NCI-H1048 (cell line): ENCODE data around the gene SLC4A2.
A peak's percentile ranks its signal among the peaks of the same experiment; 100 is the strongest.

Experiments used
- DNase-seq: peaks from one replicate; lab custom pipeline; 2025; lab: John Stamatoyannopoulos, UW

SLC4A2 gene

DNA sequence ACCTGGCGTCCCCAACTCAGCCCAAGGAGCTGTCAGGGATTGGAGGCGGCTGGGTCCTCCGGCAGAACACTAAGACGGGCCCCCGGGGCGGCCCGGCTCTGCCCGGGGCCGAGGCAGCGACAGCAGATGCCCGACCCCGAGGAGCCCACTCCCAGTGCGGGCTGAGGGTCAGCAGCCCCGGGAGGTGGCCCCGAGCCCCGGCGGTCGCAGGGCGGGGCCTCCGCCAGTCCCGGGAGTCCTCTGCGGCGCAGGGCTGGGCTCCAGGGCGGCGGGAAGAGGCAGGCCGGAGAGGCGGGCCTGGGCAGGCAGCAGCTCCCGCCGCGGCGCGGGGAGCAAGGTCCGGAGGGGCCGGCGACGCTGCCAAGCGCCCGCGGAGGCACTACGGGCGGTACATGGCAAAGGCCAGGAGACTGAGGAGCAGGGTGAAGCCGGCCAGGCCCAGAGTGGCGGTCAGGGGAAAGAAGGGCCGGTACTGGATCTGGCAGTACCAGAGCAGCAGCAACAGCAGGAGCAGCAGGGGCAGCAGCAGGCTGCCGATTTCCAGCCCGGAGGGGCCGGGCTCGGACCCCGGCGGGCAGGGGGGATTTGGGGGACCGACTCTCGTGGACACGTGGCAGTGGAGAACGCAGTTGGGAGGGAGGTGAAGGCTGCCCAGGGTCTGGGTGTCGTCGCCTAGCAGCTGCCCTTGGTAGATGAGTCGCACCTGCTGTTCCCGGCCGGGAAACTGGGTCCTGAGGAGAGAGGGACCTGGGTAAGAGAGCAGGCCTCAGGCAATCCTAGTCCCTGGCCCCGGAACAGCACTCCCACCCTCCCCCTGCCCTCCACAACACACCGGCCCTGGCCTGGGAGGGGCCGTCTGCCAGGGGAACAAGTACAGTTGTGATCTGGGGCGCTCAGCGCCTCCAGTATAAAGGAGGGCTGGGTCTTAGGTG, 22.0 kb downstream of the SLC4A2 start:
- no peak for DNase-seq

GRCh38 chr7:151082141-151083070, 23.0 kb downstream of the SLC4A2 start:
- no peak for DNase-seq

- peak; percentile 57 for DNase-seq
These were observed 23.9 kb downstream of the SLC4A2 start, which contains the start of gene TMUB1 for GRCh38 chr7:151083071-151083823. Gene TMUB1 (minus strand): TSS chr7:151083493. CDS start chr7:151082563, 930 bp downstream.

DNA sequence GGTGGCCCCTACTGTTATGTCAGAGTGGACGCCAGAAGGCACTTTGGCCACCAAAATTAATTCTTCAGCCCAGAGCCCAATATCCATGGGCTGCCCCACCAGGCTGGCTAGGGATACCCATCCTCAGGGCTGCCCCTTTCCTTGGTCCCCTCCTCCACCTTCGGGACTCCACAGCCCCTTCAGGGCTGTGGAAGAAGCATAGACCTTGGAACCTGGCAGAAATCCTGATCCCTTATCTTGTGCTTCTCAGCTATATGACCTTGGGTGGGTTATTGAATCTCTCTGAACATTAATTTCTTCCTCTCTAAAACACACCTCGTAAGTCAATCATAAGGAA, 24.4 kb downstream of the SLC4A2 start:
- no peak for DNase-seq

DNA sequence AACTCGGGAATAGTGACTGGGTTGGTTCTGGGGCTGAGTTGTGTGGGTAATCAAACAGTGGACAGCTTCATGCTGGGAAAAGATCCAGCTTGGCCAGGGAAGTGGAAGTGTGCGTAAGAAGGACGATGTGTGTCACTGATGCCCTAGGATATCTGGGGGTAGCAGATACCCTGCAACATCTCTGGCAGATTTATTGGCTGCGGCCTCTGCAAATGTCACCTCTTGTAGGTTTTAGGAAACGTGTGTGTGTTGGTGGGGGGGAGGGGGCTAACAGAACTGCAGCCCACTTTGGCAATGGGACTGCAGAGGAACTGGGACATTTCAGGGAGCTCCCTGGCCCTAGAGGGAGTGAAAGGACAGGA, 25.9 kb downstream of the SLC4A2 start:
- no peak for DNase-seq

DNA sequence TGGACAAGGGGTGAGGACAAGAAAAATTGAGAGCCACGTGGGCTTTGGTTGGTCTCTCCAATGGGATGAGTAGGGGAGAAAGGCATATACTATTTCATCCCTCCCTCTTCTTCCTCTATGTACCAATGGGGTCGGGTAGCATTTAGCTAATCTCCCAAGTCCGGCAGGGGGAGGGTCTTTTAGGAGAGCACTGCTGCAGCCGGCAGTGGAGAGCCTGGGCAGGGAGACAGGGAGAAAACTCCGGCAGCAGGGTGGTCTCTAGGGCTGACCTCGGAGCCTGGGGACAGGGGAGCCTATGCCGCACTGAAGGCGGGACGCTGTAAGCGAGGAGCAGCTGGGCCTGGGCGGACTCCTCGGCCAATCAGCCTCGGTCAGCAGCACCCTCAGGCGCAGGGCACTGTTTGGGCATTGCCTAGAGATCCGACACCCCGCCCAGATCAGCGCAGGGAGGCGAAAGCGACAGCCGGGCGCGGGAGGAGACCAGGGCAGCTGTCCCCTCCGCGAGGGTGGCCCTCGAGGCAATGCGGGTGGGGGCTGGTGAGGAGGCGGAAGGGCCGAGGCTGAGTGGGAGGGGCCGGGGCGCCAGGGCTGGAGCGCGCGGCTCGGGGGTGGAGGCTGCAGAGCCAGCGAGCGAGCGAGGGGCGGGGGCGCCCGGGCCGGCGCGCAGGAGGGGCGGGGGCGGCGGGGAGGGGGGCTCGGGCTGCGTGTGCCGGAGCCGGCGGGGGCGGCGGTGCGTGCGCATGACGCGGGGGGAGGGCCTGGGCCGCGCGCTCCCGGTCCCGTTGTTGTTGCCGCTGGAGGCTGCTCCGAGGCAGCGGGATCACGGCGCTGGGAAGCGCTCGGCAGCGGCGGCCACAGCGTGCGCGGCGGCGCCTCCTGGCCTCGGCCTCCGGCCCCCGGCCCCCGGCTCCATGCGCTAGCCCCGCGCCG, 26.6 kb downstream of the SLC4A2 start, which contains the start of gene AGAP3:
Gene AGAP3, plus strand, starts transcription at position 785 of the 930 bp plus-strand sequence. CDS start 267 bp downstream, outside the sequence.
- peak; percentile 26 for DNase-seq

- no peak for DNase-seq
These were observed 27.4 kb downstream of the SLC4A2 start for GRCh38 chr7:151086802-151087244.

DNA sequence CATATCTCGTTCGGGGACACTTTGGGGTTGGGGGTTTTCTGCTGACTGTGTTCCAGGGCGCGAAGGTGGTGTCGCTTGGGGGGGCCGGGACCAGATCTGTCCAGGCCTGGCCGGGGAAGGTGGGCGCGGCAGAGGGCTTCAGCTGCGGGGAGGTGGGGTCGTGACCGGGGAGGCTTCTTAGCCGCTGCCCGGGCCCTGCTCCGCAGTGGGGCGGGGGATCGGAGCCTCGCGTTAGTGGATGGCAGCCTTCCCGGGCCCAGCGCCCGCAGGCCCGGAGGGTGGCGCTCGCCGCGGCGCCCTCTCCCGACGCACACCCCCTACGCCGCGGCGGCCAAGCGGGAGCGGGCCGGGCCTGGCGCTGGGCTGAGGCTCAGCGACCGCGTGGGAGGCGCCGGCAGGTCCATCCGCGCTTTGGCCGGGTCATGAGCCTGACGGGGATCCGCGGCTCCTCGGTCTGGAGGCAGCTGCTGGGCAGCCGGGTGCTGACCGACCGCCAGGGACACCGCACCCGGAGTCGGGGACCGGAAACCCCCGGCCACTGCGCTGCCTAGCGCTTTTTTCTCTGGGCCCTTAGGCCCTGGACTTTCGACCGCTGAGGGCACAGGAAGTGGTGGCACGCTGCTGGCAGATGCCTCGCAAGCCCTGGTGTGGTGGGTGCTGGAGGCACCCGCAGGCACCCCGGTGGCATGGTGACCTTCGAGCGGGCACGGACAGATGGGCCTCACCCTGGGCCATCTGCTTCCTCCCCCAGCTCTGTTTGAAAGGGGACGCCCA, 28.0 kb downstream of the SLC4A2 start:
- no peak for DNase-seq

GRCh38 chr7:151088019-151088855, 28.8 kb downstream of the SLC4A2 start:
- DNase-seq = no peak

DNA sequence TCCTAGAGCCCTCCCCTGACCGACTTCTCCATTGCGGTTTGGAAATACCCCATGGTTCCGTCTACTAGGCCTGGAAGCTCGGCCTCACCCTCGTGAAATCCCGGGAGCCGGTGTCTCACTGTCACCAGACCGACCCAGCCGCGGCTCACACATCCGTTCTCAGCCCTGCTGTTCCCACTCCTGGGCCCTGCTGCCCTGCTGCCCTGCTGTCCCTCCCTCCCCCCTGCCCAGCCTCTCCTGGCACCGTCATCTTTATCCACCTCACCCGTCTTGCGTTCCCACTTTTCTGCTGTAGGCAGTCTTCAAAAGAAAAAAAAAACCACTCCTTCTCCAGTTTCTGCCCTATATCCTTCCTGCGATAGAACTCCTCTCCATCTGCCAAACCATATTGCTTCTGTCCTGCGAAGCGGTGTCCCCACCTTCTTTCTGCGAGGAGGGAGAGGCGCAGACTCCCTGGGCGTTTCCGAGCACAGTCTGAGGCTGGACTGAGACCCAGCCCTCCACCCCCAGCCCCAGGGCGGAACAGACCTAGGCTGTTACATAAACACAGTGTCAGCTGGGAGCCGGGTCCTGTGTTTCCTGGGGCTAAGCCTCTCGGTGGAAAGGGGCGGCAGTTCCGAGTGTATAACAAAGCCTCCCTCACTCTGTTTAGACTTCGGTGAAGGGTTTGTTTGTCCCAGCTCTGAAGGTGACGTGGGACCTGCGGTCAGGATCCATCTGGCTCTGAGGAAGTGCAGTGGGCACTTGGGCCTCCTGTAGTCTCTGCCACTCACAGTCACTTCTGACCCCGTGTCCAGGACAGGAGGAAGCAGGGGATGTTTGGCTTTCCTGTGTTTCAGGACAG, 29.7 kb downstream of the SLC4A2 start:
- DNase-seq = no peak

DNA sequence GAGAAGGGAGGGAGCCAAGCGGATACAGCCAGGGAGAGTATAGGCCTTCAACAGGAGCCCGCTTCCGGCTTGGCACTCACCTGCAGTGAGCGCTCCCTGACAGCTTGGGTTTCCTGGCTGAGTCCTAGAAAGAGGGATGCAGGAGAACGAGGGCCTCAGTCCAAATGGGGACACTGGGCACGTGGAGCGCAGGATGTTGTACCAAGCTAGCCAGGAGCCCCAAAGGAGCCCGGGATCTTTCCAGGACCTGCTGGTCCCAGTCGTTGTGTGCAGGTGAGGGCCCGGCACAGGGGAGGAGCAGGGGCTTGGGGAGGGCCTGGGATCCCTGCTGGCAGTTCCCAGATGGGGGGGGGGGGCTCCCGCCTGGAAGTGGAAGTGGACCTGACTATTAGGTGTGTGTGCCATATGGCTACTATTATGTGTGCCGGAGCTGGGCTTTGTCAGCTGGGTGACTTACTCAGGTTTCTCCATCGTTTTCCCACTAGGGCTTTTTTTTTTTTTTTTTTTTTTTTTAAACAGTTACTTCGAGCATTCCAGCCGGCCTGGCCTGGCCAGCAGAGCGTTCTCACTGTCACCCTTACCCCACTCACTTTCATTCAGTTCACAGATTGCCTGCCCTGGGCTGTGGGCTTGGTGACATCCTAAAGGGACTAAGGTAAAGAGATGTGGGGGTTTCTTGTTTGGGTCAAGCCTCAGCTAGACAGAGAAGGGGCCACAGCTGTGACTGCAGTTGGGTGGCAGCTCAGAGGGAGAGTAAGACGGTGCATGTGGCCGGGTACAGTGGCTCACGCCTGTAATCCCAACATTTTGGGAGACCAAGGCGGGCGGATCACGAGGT, 30.7 kb downstream of the SLC4A2 start:
- DNase-seq = no peak

- DNase-seq = no peak
These were observed 31.6 kb downstream of the SLC4A2 start for GRCh38 chr7:151091003-151091402.

- no peak for DNase-seq
These were observed 32.0 kb downstream of the SLC4A2 start for GRCh38 chr7:151091431-151091830.

DNA sequence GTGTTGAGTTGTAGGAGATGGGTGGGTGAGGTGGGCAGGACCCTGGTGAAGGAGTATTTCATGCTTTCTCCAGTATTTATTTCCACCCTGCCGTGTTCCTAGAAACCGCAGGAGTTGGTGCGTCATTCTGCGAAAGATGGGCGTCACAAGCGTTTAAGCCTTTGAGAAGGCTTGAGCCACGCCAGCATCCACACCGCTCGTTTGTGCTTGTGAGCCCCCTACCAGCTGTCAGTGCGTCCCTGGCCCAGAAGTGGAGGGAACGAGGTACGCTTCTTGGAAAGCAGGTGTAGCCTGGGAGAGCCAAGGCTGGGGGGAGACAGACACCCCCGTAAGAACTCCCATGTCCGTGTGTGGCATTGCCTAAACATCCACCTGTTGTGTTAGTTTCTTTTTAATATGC, 32.6 kb downstream of the SLC4A2 start:
- DNase-seq = no peak

DNA sequence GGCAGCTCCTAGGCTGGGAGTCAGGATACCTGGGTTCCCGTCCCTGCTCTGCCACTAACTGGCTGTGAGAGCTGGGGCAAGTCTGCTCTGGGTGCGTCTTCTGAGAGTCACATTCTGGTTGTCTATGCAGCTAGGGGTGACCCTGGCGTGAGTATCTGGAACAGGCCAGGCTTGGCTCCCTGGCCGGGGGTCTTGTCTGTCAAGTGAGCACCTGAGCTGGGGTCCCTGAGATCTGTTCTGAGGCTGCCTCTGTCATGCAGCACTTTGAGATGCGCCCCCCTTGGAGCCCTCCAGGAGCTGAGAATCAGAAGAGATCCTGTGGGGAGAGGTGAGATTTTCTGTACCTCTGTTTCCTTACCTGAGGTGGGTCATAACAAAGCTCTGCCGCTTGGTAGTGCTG, 34.4 kb downstream of the SLC4A2 start:
- DNase-seq = no peak

DNA sequence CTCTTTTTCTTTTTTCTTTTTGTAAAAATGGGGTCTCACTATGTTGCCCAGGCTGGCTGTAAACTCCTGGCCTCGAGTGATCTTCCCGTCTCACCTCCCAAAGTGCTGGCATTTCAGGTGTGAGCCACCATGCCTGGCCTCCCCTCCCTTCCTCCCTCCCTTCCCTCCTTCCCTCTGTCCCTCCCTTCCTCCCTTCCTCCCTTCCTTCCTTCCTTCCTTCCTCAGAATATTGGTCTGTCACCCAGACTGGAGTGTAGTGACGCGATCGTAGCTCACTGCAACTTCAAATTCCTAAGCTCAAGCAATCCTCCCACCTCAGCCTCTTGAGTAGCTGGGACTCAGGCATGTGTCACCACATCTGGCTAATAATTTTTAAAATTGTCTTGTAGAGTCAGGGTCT, 35.3 kb downstream of the SLC4A2 start:
- no peak for DNase-seq

DNA sequence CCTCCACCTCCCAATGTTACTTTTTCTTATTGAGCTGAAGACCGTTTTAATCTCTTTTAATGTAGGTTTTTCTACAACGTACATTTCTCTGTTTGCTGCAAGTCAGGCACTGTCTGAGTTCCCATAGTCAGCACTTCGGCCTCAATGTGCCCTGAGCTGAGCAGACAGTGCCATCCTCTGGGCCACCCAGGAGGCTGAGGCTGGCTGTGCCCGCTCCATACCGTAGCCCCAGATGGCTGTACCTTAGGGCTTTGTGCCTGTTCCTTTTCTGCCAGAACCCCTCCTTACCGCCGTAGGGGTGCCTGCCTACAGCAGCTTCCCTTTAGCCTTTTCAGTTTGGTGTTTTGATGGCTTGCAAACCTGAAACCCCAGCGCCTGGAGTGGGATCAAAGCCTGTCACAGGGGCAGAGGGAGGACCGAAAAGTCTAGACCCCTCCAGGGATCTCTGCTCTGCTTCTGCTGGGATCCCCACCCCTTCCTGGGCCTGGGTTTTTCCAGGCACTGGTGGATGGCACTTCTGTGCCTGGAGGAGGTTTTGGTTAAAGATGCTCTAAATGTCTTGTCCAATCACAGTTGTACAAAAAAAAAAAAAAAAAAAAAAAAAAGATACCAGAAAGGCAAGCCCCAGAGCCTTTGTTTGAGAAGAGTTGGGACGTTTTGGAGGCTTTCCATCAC, 35.9 kb downstream of the SLC4A2 start:
- DNase-seq = no peak
